HG03558 (cell line): ENCODE data around the gene ZG16.
A peak's percentile ranks its signal among the peaks of the same experiment; 100 is the strongest.
"Not testable (repeated sequence)": the region's sequence is repeated elsewhere in the genome, so short reads cannot be mapped to it uniquely, and the experiment has no call there.

Source experiments
- ATAC-seq: cut with Tn5 transposase; IDR thresholded peaks from one replicate; pipeline ENCODE4 v1.9.1; 2021; ENCODE audit warnings: moderate number of reproducible peaks; ENCODE audit not compliant: unreplicated experiment; ENCODE audit errors: extremely low read depth

The ZG16 gene

DNA sequence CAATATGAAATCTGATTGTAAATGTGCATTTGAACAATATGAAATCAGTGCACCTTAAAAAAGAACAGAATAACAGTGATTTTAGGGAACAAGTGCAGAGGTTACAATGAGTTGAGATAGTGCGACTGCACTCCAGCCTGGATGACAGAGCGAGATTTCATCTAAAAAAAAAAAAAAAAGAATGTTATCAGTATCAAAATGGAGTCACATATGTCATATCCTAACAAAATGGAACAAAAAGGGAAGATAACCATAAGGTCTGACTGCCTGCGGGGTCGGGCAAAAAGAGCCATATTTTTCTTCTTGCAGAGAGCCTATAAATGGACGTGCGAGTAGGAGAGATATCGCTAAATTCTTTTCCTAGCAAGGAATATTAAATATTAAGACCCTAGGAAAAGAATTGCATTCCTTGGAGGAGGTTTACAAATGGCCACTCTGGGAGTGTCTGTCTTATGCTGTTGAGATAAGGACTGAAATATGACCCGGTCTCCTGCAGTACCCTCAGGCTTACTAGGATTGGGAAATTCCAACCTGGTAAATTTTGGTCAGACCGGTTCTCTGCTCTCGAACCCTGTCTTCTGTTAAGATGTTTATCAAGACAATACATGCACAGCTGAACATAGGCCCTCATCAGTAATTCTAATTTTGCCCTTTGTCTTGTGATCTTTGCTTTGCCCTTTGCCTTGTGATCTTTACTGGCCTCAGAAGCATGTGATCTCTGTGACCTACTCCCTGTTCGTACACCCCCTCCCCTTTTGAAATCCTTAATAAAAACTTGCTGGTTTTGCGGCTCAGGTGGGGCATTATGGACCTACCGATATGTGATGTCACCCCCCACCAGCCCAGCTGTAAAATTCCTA lies 5.3 kb downstream of the ZG16 start:
- not testable (repeated sequence) for ATAC-seq

DNA sequence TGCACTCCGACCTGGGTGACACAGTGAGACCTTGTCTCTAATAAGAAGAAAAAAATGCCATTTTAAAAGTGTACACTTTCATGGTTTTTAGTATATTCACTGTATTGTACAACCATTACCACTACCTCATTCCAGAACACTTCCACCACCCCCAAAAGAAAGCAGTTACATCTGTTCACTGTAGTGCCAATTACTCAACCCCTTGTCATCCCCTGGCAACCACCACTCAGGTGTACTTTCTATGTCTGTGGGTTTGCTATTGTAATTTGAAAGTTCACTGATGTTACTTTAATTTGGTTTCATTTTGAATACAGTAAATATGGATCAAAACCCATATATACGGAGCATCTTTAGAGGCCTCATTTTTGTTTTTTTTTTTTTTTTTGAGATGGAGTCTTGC lies 6.1 kb downstream of the ZG16 start:
- no peak for ATAC-seq

DNA sequence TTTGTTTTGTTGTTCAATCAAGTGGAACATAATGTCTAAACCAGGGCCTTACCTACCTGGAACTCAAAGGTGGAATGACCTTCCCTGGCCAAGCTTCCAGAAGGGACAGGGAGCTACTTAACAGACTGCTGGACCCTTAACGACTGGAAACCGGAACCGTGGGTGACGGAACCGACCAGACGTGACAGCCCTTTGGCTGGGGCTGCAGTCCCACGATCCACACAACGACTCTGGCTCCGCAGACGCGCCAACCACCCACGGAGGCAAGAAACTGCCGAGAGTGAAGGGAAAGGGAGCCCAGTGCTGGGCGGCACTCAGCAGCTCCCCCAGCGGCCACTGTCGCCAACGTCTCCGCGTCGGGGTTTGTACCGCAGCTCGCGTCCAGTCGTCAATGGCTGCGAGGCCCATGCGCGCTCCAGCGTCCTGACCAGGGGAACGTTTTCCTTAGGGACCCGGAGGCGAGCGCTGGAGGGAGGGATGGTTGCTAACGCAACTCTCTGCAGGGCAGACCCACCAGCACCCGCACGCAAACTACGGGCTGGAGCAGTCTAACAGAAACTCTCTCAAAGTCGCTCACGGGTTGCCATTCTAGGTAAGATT lies 6.9 kb downstream of the ZG16 start:
- ATAC-seq = no peak

DNA sequence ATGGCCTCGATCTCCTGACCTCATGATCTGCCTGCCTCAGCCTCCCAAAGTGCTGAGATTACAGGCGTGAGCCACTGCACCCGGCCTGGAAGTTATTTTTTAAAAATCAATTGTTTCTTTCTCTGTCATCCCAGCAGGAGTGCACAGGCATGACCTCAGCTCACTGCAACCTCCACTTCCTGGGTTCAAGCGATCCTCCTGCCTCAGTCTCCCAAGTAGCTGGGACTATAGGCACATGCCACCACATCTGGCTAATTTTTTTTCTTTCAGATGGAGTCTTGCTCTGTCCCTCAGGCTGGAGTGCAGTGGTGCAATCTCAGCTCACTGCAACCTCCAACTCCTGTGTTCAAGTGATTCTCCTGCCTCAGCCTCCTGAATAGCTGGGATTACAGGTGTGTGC lies 9.1 kb downstream of the ZG16 start:
- ATAC-seq = not testable (repeated sequence)

DNA sequence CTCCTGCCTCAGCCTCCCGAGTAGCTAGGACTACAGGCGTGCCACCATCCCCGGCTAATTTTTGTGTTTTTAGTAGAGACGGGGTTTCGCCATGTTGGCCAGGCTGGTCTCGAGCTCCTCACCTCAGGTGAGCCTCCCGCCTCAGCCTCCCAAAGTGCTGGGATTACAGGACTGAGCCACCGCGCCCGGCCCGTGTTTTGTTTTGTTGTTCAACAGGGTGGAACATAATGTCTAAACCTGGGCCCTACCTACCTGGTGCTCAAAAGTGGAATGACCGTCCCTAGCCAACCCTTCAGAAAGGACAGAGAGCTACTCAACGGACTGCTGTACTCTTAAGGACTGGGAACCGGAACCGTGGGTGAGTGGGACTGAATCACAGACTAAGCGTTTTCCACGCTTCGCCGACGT lies 11.7 kb downstream of the ZG16 start:
- no peak for ATAC-seq

DNA sequence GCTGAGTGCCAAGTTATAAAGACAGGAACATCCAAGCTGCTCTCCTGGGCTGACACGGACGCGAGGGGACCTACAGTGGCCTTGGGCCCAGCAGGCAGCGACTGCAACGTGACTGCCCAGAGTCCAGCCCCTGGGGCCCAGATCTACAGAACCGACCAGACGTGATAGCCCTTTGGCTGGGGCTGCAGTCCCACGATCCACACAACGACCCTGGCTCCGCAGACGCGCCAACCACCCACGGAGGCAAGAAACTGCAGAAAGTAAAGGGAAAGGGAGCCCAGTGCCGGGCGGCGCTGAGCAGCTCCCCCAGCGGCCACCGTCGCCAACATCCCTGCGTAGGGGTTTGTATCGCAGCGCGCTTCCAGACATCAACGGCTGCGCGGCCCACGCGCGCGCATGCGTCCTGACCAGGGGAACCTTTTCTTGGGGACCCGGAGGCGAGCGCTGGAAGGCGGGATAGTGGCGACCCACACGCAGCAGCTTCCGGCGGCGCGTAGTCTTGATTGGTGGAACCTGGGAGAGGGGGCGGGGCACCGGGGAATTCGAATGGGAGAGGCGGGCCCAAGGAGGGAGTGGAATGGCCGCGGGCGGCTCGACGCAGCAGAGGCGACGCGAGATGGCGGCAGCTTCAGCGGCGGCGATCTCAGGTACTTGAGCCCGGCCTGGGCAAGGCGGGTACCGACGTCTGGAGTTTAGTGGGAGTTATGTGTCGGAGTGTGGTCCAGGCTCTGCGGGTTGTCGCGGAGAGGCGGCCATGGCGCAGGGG lies 12.3 kb downstream of the ZG16 start, which contains the start of gene KIF22:
TSS of gene KIF22 (plus strand) at position 569 of the 766 bp plus-strand sequence. CDS start at position 578, 9 bp downstream.
- ATAC-seq = peak; percentile 73

DNA sequence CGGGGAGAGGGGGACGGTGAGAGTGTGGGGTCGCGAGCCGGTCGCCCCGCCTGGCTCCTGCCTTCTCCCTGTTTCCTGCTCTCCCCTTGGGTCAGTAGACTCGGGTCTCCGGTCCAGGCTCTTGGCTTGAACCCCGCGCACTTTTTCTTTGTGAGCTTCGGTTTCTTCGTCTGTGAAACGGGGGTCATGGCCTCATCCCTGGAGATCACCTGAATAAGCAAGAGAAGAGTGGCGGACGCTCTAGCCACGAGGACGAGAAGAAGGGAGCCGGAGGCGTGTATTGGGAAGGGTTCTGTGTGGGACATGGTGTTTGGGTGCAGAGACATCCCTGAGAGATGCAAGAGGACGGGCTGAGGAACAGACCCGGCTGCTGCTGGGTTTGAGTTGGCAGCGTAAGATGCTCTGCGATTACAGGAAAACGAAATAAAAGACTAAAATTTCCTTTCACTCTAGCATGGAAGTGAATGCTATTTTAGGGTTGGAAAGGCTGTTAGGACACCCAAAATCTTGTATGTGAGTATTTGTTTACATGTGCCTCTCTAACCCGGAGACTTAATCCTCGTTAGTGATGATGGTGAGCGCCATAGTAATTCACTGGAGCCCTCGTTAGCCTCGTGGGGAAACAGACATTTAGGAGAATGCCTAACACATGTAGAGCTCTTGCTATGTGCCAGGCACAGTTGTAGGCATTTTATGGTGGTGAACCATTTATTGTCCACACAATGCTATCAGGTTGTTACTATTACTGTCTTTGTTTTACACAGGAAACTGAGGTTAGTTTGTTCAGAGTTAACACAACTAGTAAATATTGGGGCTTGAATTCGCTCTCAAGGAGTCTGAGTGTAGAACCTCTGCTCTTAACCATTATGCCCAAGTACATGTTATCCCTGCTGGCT lies 13.1 kb downstream of the ZG16 start:
- no peak for ATAC-seq

DNA sequence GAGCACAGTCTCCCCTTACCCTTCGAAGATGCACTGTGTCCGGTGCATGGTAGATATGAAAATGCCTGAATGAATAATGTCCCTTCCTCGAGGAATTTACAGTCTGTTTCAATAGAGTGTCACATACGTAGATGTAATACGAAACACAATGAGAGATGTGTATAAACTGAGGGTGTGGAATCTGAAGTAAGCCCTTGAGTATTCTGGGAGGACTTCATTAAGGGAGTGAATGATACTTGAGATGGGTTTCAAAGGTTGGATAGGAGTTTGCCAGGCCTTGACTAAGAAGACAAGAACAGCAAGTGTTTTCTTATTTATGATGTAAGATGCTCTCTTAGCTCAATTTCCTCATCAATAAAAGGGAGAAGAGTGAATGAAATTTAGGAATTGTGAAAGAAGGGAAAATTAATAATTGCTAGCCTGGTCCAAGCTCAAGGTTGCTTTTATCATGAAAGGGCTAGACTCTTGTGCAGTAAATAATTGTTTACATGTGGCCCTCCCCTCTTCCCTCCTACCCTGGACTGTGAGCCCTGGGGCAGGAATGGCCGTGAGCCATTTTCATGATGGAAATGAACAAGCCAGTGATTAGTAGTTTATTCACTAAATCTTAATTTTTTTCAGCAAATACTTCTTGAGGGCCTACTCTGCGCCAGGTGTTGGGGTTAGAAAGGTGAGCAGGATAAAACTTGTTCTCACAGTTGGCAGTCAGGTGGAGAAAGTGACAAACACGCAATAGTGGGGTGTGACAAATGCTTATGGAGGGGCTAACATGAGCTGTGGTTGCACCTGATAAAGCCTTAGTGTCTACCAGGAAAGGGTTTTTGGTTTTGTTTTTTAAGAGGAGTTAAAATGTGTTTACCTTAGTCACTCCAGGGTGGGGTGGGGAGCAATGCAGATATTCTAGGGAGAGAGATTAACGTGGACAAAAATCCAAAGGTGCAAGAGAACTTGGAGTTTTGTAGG lies 14.1 kb downstream of the ZG16 start:
- ATAC-seq = no peak

DNA sequence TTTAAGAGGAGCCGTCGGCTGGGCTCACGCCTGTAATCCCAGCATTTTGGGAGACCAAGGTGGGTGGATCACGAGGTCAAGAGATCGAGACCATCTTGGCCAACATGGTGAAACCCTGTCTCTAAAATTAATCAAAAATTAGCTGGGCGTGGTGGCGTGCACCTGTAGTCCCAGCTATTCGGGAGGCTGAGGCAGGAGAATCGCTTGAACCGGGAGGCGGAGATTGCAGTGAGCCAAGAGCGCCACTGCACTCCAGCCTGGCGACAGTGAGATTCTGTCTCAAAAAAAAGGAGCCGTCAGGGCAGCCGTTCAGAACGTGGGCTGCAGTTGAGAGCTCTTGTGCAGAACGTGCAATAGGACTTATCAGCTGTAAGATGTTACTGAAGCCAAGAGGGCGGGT lies 15.1 kb downstream of the ZG16 start:
- not testable (repeated sequence) for ATAC-seq

DNA sequence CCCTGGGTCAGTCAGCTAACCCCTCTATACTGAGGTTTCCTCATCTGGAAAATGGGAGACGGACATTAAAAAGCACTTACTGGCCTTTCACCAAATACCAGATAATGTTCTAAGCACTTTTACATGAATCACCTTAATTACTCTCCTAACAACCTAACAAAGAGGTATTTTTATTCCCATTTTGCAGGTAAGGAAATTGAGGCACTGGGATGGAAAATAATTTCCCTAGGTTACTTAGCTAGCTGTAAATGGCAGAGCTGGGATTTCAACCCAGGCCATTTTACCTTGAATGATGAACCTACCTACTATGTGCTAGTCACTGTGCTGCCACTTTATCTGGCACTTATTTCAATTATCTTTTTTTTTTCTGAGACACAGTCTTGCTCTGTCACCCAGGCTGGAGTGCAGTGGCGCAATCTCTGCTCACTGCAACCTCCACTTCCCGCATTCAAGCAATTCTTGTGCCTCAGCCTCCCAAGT lies 16.2 kb downstream of the ZG16 start:
- ATAC-seq = no peak

DNA sequence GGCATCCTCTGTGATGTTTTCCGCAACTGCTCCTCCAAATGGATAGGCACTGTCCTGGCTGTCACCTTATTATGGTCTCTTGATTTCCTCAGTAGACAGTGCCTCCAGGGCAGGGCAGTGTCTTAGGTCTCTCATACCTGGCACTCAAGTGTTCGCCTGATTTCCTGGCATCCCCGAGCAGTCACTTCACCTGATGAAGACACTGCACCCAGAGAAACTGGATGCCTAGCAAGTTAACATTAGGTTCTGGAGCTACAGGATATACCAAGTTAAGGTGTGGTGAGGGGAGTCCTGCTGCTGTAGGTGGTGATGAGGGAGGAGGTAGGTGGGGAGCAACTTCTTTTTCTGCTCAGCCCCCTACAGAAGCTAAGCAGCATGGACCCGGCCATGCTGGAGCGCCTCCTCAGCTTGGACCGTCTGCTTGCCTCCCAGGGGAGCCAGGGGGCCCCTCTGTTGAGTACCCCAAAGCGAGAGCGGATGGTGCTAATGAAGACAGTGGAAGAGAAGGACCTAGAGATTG lies 24.4 kb downstream of the ZG16 start:
- ATAC-seq = no peak

DNA sequence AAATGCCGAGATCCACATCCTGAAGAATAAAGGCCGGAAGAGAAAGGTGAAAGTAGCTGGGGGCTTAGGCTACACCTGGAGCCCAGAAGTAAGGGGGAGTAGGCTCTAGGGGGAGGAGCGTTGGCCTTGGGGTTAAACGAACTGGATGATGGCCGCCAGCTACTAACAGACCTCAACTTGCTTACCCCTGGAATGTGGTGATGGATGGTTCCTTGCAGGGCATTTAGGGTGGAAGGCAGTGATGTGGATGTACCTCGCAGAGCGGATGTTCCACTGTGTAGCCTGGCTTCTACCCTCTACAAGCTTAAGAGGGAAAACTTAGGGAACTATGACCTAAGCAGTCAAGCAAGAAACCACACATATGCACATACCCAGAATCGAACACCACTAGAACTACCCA lies 26.0 kb downstream of the ZG16 start:
- no peak for ATAC-seq

DNA sequence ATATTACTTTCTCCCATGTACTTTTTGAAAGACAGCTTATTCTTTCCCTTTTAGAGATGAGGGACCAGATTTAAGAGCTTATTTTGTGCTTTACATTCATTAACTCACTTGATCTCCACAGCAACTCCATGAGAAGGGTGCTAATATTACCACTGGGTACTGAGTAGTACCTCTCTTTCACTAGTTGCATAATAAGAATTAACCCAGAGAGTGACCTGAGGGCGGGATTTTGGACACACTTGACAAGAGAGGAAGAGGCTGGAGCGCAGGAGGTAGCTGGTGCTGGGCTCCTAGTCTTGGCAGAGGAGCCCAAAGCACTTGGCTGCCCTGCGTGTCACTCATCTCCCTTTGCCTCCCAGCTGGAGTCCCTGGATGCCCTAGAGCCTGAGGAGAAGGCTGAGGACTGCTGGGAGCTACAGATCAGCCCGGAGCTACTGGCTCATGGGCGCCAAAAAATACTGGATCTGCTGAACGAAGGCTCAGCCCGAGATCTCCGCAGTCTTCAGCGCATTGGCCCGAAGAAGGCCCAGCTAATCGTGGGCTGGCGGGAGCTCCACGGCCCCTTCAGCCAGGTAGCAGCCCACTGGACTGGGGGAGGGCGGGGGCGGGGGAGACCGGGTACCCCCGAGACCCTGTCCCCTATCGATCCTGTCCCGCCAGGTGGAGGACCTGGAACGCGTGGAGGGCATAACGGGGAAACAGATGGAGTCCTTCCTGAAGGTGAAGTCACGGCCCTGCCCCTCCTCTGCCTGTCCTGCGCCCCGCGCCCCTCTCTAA lies 26.6 kb downstream of the ZG16 start:
- no peak for ATAC-seq

DNA sequence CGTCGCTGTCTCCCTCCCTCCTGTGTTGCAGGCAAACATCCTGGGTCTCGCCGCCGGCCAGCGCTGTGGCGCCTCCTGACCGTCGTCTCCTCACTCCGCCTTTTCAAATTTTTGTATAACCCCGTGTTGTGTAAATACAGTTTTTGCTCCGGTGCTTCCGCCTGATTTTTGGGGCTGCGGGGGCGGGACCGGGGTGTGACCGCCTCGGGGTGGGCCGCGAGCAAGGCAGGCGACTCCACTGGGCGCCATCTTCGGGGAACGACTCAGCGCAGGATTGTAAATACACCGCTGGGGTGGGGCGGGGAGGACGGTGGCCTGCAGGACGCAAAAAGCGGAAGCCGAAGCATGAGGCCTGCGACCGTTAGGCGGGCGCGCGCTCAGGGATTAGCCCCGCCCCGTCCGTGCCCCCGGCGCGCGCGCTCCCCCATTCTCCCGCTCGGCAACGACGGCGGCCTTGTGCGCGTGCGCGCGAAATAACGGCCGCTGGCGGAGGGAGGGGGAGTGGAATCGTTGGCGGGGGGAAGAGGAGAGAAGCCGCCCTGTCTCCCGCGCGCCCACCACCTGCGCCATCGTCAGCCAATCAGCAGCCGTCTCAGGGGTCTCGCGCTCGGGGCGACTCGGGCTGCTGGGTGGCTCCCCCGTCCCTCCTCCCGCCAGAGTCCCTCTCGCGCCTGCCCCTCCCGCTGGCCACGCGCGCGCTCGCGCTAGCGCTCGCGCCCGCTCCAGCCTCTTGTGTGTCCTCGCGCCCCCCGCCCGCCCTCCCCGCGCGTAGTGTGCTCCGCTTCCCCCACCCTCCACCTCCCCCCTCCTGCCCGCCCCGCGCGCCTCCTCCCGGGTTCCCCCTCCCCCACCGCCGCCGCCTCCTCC lies 27.4 kb downstream of the ZG16 start:
- peak; percentile 23 for ATAC-seq

DNA sequence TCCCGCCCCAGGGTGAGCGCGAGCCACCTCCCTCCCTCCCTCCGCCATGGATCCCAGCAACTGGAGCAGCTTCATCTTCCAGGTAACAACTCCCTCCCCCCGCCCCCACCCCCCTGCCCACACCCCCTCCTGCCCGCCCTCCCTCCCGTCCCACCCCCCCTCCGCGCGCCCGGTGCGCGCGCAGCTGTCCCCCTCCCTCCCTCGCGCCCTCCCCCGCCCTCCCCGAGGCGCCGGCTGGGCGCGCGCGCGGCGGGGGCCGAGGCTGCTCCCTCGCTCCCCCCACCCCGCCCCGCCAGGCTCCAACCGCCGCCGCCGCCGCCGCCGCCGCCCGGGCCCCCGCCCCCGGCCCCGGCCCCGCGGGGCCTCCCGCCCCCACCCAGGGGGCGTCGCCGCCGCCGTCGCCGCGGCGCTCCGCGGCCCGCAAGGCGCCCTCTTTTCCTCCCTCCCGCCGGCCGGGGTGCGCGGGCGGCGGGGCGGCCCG lies 28.1 kb downstream of the ZG16 start, which contains the start of gene MAZ:
TSS of gene MAZ (plus strand) at position 431 of the 481 bp plus-strand sequence. CDS start 173 bp downstream, outside the sequence.
- no peak for ATAC-seq

DNA sequence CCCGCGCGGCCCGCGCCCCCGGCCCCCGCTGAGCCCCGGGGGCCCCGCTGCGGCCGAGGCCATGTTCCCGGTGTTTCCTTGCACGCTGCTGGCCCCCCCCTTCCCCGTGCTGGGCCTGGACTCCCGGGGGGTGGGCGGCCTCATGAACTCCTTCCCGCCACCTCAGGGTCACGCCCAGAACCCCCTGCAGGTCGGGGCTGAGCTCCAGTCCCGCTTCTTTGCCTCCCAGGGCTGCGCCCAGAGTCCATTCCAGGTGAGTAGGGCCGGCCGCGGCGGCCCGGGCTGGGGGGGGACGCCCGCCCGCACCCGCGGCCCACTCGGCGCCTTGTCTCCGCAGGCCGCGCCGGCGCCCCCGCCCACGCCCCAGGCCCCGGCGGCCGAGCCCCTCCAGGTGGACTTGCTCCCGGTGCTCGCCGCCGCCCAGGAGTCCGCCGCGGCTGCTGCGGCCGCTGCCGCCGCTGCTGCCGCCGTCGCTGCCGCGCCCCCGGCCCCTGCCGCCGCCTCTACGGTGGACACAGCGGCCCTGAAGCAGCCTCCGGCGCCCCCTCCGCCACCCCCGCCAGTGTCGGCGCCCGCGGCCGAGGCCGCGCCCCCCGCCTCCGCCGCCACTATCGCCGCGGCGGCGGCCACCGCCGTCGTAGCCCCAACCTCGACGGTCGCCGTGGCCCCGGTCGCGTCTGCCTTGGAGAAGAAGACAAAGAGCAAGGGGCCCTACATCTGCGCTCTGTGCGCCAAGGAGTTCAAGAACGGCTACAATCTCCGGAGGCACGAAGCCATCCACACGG lies 28.8 kb downstream of the ZG16 start:
- ATAC-seq = no peak
